Sigmoid colon (tissue), 7 donors: Measurements from ENCODE around the gene ELAC2. TPM values are rescaled to one million over a fixed set of nuclear protein-coding genes. Genes with fewer than 3 reads are reported as not detected.

Experiments
- DNase-seq: peaks from one replicate; pipeline ENCODE4 v3.0.0-alpha.2; 2019
- H3K27ac ChIP-seq, 4 donors: fragments of 200-600 bp; sonication (generic); one replicate each; pipeline ENCODE4 v1.5.1; 2016 to 2019; ENCODE audit warnings: mild to moderate bottlenecking in 1 of 4
- H3K27me3 ChIP-seq, 3 donors: fragments of 200-600 bp; sonication (generic); one replicate each; pipeline ENCODE4 v1.5.1; 2019; ENCODE audit warnings: mild to moderate bottlenecking in 1 of 3
- H3K36me3 ChIP-seq, 4 donors: fragments of 200-600 bp; sonication (generic); one replicate each; pipeline ENCODE4 v1.5.1; 2016 to 2019
- H3K4me1 ChIP-seq, 4 donors: fragments of 200-600 bp; sonication (generic); one replicate each; pipeline ENCODE4 v1.5.1; 2017 to 2019
- H3K4me3 ChIP-seq, 4 donors: fragments of 200-600 bp; sonication (generic); one replicate each; pipeline ENCODE4 v1.5.1; 2017 to 2019; ENCODE audit warnings: mild to moderate bottlenecking in 2 of 4, moderate library complexity in 1 of 4
- H3K9me3 ChIP-seq, 4 donors: fragments of 200-600 bp in 3 of 4; sonication (generic) in 3 of 4; one replicate each; pipeline versions ENCODE4 v1.5.1 to v1.6.1; 2013 to 2019
- CTCF ChIP-seq, 4 experiments: fragments of 450-650 bp in 3 of 4; fragments of 200-600 bp in 1 of 4; IDR thresholded peaks; one replicate each; pipeline ENCODE4 v1.5.1; 2016 to 2019; ENCODE audit warnings: antibody characterized with exemption in 4 of 4, mild to moderate bottlenecking in 3 of 4, moderate library complexity in 2 of 4
- EP300 ChIP-seq, 4 donors: sonication (generic); formaldehyde crosslinking; IDR thresholded peaks; one replicate each; pipeline ENCODE4 v1.6.1; 2017; ENCODE audit warnings: antibody characterized with exemption in 4 of 4
- POLR2A ChIP-seq, 2 donors: fragments of 450-650 bp; IDR thresholded peaks; one replicate each; pipeline ENCODE4 v1.6.1; 2016; ENCODE audit warnings: antibody characterized with exemption in 2 of 2, mild to moderate bottlenecking in 2 of 2, moderate library complexity in 2 of 2
- POLR2AphosphoS5 ChIP-seq, 4 donors: sonication (generic); formaldehyde crosslinking; IDR thresholded peaks; one replicate each; pipeline ENCODE4 v1.6.1; 2017; ENCODE audit warnings: antibody characterized with exemption in 4 of 4
- WGBS, 2 donors: extraction: QIAGEN DNeasy Blood & Tissue Kit; methylation state at CpG; one replicate each; pipeline ENCODE4 v1.1.7; 2013; 5-methylcytosine and 5-hydroxymethylcytosine counted together
- intact Hi-C: fragments of 100-400 bp; cut with DNase I; formaldehyde crosslinking; loops from one replicate; pipeline ENCODE4 v1.15.1; 2023
- polyA plus RNA-seq, 3 donors: library from polyadenylated mRNA; stranded (reverse); fragments of 200-250 nt; gene quantifications; one replicate each; pipeline ENCODE4 v1.2.3, GENCODE V29; 2013
- total RNA-seq, 4 donors: library from RNA; depleted of rRNA; stranded (reverse); fragments of >200 nt; gene quantifications; one replicate each; pipeline ENCODE4 v1.1.0, GENCODE V29; 2016
- donor health status: healthy with polysubstance abuse.
- donor health status: Bipolar disorder and iron deficiency.
- donor health status: healthy.

The ELAC2 gene
- total and polyA plus RNA-seq, 7 donors: 12.7 to 67.0 (median 46.9) TPM

GRCh38 chr17:12958786-12959185 lies 59.0 kb downstream of the ELAC2 start:
- intact Hi-C loops: no loop called here
- Histone ChIP-seq H3K9me3 (no peaks in the 10 kb centered on the region), H3K4me3 (no peak overlapping the region), H3K36me3 (peaks cover 0 to 12% (median 5%) of the 10 kb centered on the region in 4 donors), H3K27ac (no peak overlapping the region), H3K4me1 (no peaks in the 10 kb centered on the region), H3K27me3 (no peaks in the 10 kb centered on the region)
- TF ChIP-seq EP300 (IDR thresholded peaks at IDR 0.05) (no peak), CTCF (IDR thresholded peaks at IDR 0.05) (no peak), POLR2A (IDR thresholded peaks at IDR 0.05) (no peak), POLR2AphosphoS5 (IDR thresholded peaks at IDR 0.05) (no peak)
- no peak for DNase-seq
- 92 to 97% methylated on average over 12 of the region's 12 CpGs for WGBS, 2 donors

GRCh38 chr17:12955521-12955920 lies 62.3 kb downstream of the ELAC2 start:
- intact Hi-C loops: no loop called here
- Histone ChIP-seq H3K4me1 (no peaks in the 10 kb centered on the region), H3K9me3 (no peaks in the 10 kb centered on the region), H3K36me3 (peaks cover 0 to 18% (median 5%) of the 10 kb centered on the region in 4 donors), H3K4me3 (no peak overlapping the region), H3K27ac (no peak overlapping the region), H3K27me3 (no peaks in the 10 kb centered on the region)
- TF ChIP-seq POLR2A (IDR thresholded peaks at IDR 0.05) (no peak), CTCF (IDR thresholded peaks at IDR 0.05) (no peak), EP300 (IDR thresholded peaks at IDR 0.05) (no peak), POLR2AphosphoS5 (IDR thresholded peaks at IDR 0.05) (no peak)
- no peak for DNase-seq
- 91 to 92% methylated on average over 5 of the region's 5 CpGs for WGBS, 2 donors

GRCh38 chr17:12953156-12953555 lies 64.7 kb downstream of the ELAC2 start:
- TF ChIP-seq POLR2A (IDR thresholded peaks at IDR 0.05) (no peak), POLR2AphosphoS5 (IDR thresholded peaks at IDR 0.05) (no peak), CTCF (IDR thresholded peaks at IDR 0.05) (no peak), EP300 (IDR thresholded peaks at IDR 0.05) (no peak)

GRCh38 chr17:12952012-12952411 lies 65.8 kb downstream of the ELAC2 start:
- WGBS, 2 donors: 93 to 98% methylated on average over 4 of the region's 4 CpGs
- H3K27ac ChIP-seq: no peak overlapping the region
- peaks cover 0 to 9% (median 2%) of the 10 kb centered on the region in 4 donors for H3K36me3 ChIP-seq
- no peaks in the 10 kb centered on the region for H3K27me3 ChIP-seq
- no peaks in the 10 kb centered on the region for H3K9me3 ChIP-seq
- no peaks in the 10 kb centered on the region for H3K4me1 ChIP-seq
- no peak for DNase-seq
- no peak overlapping the region for H3K4me3 ChIP-seq
- TF ChIP-seq POLR2A (IDR thresholded peaks at IDR 0.05) (no peak), CTCF (IDR thresholded peaks at IDR 0.05) (no peak), POLR2AphosphoS5 (IDR thresholded peaks at IDR 0.05) (no peak)
- intact Hi-C loops: no loop called here

More at GRCh38 chr17:12953156-12953555, 64.7 kb downstream of the ELAC2 start:
- H3K4me1 ChIP-seq: no peaks in the 10 kb centered on the region
- intact Hi-C loops: no loop called here
- peaks cover 0 to 18% (median 5%) of the 10 kb centered on the region in 4 donors for H3K36me3 ChIP-seq
- no peak for DNase-seq
- H3K4me3 ChIP-seq: no peak overlapping the region
- 96 to 97% methylated on average over 13 of the region's 13 CpGs for WGBS, 2 donors
- H3K27me3 ChIP-seq: no peaks in the 10 kb centered on the region
- H3K27ac ChIP-seq: no peak overlapping the region
- no peaks in the 10 kb centered on the region for H3K9me3 ChIP-seq

- Histone ChIP-seq H3K27me3 (no peaks in the 10 kb centered on the region), H3K36me3 (no peaks in the 10 kb centered on the region)
- 91 to 97% methylated on average over 4 of the region's 4 CpGs for WGBS, 2 donors
Measured at GRCh38 chr17:12947047-12947446, 70.8 kb downstream of the ELAC2 start.

More at GRCh38 chr17:12947047-12947446, 70.8 kb downstream of the ELAC2 start:
- no peak for TF ChIP-seq POLR2A (IDR thresholded peaks at IDR 0.05)
- Histone ChIP-seq H3K4me3 (no peak overlapping the region), H3K9me3 (no peaks in the 10 kb centered on the region), H3K27ac (no peak overlapping the region), H3K4me1 (no peaks in the 10 kb centered on the region)
- intact Hi-C loops: no loop called here
- DNase-seq: no peak

Other genes with a start within 250 kb of the ELAC2 start
- 1 to 10 TPM; 2.6 to 6.4 (median 2.8) TPM for gene ARHGAP44, start 228.5 kb downstream of the ELAC2 start, total RNA-seq
- 10 to 100 TPM; 15.8 to 23.8 (median 19.8) TPM for gene ARHGAP44, start 228.5 kb downstream of the ELAC2 start, polyA plus RNA-seq